22Rv1 (cell line): ENCODE measurements around the gene IL17B.

Experiments
- H3K27ac ChIP-seq: fragments of 450-650 bp; 2 replicates; pipeline ENCODE4 v1.5.1; 2017
- ZFX ChIP-seq: fragments of 450-650 bp; IDR thresholded peaks from 2 replicates; pipeline ENCODE4 v1.6.1; 2017; ENCODE audit warnings: antibody characterized with exemption, borderline replicate concordance
- TF ChIP-seq, protein P1 (sequence below): fragments of 450-650 bp; IDR thresholded peaks from 2 replicates; pipeline ENCODE4 v1.5.1; 2017; ENCODE audit warnings: mild to moderate bottlenecking

Gene IL17B

DNA sequence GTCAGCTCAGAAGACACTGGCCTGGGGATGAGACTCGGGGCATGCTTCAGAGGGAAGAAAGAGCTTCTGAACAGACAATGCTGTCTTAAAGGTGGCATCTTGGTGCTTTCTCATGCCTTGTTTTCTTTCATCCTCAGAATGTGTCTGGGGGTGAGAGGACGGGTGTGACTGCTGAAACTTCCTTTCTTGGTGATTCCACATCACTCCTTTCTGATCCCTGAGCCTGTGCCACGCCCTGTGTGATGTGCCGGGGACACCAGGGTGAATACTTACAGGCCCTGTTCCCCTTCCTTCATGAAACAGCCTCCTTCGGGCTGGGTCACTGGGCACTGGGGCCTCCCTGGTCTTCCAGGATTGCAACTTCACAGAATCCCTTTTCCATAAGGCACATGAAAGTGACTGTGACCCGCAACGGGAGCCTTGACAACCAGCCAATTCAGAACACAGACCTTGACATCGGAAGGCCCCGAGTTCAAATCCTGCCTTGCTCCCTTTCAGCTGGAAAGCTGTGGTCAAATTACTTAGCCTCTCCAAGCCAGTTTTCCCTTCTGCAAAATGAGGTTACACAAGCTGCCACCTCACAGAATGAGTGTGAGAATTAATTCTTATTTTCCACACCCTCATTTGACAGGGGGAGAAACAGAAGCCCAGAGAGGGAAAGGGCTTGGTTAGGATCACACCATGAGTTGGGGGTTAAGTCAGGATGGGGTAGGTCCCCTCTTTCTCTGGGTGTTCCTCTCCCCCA is 44.1 kb upstream of the IL17B start:
- TF ChIP-seq, protein P1, sequence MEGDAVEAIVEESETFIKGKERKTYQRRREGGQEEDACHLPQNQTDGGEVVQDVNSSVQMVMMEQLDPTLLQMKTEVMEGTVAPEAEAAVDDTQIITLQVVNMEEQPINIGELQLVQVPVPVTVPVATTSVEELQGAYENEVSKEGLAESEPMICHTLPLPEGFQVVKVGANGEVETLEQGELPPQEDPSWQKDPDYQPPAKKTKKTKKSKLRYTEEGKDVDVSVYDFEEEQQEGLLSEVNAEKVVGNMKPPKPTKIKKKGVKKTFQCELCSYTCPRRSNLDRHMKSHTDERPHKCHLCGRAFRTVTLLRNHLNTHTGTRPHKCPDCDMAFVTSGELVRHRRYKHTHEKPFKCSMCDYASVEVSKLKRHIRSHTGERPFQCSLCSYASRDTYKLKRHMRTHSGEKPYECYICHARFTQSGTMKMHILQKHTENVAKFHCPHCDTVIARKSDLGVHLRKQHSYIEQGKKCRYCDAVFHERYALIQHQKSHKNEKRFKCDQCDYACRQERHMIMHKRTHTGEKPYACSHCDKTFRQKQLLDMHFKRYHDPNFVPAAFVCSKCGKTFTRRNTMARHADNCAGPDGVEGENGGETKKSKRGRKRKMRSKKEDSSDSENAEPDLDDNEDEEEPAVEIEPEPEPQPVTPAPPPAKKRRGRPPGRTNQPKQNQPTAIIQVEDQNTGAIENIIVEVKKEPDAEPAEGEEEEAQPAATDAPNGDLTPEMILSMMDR, result no peak
- TF ChIP-seq ZFX, result no peak
- H3K27ac ChIP-seq, result no peak overlapping the region

DNA sequence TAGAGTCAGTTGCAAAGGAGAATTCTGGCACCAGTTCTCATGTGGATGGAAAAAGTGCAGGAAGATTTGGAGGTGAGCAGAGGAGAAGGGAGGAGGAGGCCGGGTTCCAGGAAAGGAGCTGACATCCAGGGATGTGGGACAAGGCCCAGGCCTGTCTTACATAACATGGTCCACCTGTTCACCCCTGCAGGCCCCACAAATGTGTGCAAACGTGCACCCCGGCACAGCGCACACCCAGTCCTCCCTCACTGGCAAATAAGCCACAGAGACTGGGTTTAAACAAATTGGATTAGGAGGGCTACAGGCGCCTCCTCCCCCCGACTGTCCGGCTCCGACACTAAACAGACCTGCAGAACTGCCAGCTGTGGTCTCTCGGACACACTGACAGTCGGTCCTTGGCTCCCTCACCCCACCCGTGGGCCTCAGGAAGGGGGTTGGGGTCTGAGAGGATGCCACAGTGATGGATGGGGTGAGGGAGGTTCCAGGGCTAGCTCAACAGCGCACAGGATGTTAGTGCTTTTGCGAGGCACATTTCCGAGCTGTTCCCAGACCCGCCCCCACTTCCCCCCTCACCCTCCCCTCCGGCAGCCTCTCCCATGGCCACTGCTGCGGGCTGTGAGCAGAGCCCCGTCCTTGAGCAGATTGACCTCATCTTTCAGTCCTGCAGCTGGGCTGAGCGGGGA is 43.4 kb upstream of the IL17B start:
- TF ChIP-seq ZFX, result no peak
- TF ChIP-seq, protein P1, result no peak
- no peak overlapping the region for H3K27ac ChIP-seq

DNA sequence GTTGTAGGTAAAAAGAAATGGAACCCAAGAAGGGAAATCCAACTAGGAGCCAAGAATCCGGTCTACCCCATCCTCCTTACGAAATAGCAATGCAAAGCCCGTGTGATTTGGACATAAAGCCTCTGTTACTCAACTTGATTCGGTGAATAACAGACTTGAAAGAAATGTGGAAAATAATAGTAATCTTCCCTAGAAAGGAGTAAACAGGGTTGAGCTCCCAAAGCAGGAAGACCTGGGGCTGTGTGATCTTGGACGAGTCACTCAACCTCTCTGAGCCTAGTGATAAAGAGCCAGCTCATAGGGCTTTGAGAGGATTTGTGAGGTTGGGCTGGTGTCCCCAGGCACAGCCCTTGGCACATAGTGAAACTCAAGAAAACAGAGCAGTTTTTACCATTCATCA is 42.7 kb upstream of the IL17B start:
- TF ChIP-seq, protein P1, result no peak
- no peak overlapping the region for H3K27ac ChIP-seq

DNA sequence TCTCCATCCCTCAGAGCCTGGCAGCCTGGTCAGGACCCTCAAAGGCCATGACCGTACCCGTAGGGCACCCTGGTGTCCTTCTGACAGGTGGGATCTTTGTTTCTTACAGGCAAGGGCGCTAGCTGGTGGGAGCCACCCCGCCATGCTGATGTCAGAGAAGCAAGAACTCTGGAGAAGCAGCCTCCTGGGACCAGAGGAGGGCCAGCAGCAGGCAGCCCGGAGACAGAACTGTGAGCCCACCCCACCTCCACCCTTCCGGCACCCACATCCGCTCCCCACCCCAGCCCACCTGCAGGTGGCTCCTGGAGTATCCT is 42.2 kb upstream of the IL17B start:
- no peak overlapping the region for H3K27ac ChIP-seq
- TF ChIP-seq ZFX, result no peak
- TF ChIP-seq, protein P1, result no peak

DNA sequence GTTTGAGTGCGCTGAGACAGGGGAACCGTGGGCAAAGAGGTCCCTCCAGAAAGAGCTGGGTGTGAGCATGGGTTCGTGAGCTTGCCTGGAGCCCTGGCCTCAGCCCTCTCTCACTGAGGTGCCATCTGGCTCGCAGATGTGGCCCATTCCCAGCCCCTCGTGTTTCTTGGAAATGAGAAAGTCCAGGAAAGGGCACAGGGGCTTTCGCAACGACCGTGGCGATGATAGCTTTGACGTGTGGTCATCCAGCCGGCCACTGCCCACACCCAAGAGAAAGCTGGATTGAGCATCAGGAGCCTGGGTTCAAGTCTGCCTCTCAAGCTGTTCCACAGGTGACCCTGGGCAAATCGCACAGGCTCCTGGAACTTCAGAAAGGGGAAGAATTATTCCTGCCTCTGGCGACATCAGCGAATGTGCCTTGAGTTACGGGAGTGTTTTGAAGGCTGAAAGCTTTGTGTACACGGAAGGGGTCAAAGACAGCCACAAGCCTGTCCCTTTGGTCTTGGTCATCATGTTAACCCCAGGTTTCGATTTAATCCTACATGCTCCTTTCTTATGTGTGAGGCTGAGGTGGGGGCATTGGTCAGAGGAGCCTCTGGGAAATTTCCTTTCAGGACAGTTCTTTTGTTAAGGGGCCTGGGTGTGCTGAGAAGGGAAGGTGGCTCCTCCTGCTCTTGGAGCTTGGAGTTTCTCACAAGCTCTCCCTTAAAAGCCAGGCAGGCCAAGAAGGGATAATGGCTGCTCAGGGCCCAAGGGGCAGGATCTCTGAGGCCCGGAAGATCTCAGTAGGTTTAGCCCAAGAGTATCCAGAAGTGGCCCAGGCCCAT is 41.7 kb upstream of the IL17B start:
- H3K27ac ChIP-seq, result no peak overlapping the region
- TF ChIP-seq, protein P1, result no peak
- no peak for TF ChIP-seq ZFX

DNA sequence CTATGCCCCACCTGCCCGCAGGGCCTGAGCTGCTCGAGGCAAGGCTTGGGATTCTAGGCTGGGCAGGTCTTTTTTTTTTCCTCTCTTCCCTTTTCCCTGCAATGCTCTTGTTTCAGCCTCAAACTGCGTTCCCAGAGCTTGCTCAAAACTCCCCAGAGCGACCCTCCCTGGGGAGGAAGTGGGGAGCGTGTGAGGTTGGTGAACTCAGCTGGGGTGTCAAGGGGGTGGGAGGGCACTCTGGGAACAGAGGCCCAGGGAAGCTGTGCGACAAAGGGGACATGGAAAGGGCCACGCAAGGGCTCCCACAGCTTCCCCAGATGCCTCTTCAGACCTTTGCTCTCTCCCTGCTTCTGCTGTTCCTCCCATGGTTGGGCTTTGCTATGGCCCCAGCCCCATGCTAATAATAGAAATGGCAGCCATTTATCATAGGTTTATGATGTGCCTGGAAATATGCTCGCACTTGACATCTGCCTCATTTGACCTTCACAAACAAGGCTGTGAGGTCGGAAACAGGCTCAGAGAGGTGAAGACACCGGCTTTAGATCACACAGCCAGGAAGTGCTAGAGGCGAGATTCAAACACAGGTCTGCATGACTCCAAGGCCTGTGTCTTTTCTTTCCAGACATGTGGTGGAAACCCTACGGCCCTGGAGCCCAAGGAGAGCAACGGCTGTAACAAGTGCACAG is 40.9 kb upstream of the IL17B start:
- TF ChIP-seq, protein P1, result no peak
- no peak for TF ChIP-seq ZFX
- no peak overlapping the region for H3K27ac ChIP-seq
